Astrocyte (in vitro differentiated cells and primary cell): ENCODE results near the gene PEX14. TPM values are rescaled to one million over a fixed set of nuclear protein-coding genes. Genes with fewer than 3 reads are reported as not detected.

ENCODE experiments used
- DNase-seq: peaks from one replicate; pipeline ENCODE4 v3.0.0-alpha.2; 2010; ENCODE audit warnings: low read depth
- FAIRE-seq: peaks from 2 replicates; lab custom pipeline; 2011; peaks lifted over from hg19 to GRCh38; lab: Jason Lieb, UNC
- H2AFZ ChIP-seq: 2 replicates; pipeline ENCODE4 v1.6.0; 2012; ENCODE audit warnings: low read depth, low read length, inconsistent platforms
- H3K27ac ChIP-seq: 2 replicates; pipeline ENCODE4 v1.5.1; 2011; ENCODE audit warnings: low read depth, low read length, inconsistent platforms
- H3K27me3 ChIP-seq: 2 replicates; pipeline ENCODE4 v1.6.0; 2011; ENCODE audit warnings: low read length, inconsistent platforms; ENCODE audit not compliant: insufficient read depth
- H3K36me3 ChIP-seq: 2 replicates; pipeline ENCODE4 v1.5.1; 2011; ENCODE audit warnings: low read length, inconsistent platforms; ENCODE audit not compliant: insufficient read depth
- H3K4me1 ChIP-seq: 2 replicates; pipeline ENCODE4 v1.5.1; 2011; ENCODE audit warnings: low read length, inconsistent platforms; ENCODE audit not compliant: insufficient read depth
- H3K4me2 ChIP-seq: 2 replicates; pipeline ENCODE4 v1.6.0; 2012; ENCODE audit warnings: low read length, inconsistent platforms
- H3K4me3 ChIP-seq: 2 replicates; pipeline ENCODE4 v1.5.1; 2011; ENCODE audit warnings: low read depth, mild to moderate bottlenecking, low read length, inconsistent platforms; ENCODE audit not compliant: insufficient read depth
- H3K79me2 ChIP-seq: 2 replicates; pipeline ENCODE4 v1.6.0; 2012; ENCODE audit warnings: mild to moderate bottlenecking, low read length, inconsistent platforms; ENCODE audit not compliant: insufficient read depth
- H3K9ac ChIP-seq: 2 replicates; pipeline ENCODE4 v1.6.0; 2012; ENCODE audit warnings: mild to moderate bottlenecking, low read length, inconsistent platforms
- H3K9me3 ChIP-seq: 2 replicates; pipeline ENCODE4 v1.5.1; 2012; ENCODE audit warnings: low read depth, mild to moderate bottlenecking, low read length, inconsistent platforms; ENCODE audit not compliant: insufficient read depth
- H4K20me1 ChIP-seq: 2 replicates; pipeline ENCODE4 v1.6.0; 2012; ENCODE audit warnings: low read length, inconsistent platforms; ENCODE audit not compliant: insufficient read depth
- H3K27ac Mint-ChIP-seq: one replicate; pipeline ENCODE4 v1.8.0; 2021; ENCODE audit warnings: mild to moderate bottlenecking, mixed read lengths; ENCODE audit not compliant: unreplicated experiment
- H3K27me3 Mint-ChIP-seq: one replicate; pipeline ENCODE4 v1.8.0; 2021; ENCODE audit warnings: low read depth, mixed read lengths; ENCODE audit not compliant: unreplicated experiment
- H3K36me3 Mint-ChIP-seq: one replicate; pipeline ENCODE4 v1.8.0; 2021; ENCODE audit warnings: low read depth, mixed read lengths; ENCODE audit not compliant: unreplicated experiment
- H3K4me1 Mint-ChIP-seq: one replicate; pipeline ENCODE4 v1.8.0; 2021; ENCODE audit warnings: low read depth, mixed read lengths; ENCODE audit not compliant: unreplicated experiment
- H3K4me3 Mint-ChIP-seq: one replicate; pipeline ENCODE4 v1.8.0; 2021; ENCODE audit warnings: mild to moderate bottlenecking, moderate library complexity, mixed read lengths; ENCODE audit not compliant: unreplicated experiment
- H3K9me3 Mint-ChIP-seq: one replicate; pipeline ENCODE4 v1.8.0; 2021; ENCODE audit warnings: mild to moderate bottlenecking, mixed read lengths; ENCODE audit not compliant: unreplicated experiment
- CTCF ChIP-seq: IDR thresholded peaks from 2 replicates; pipeline ENCODE4 v1.5.1; 2011; ENCODE audit warnings: low read depth, mild to moderate bottlenecking, inconsistent platforms, low read length, moderate library complexity; ENCODE audit not compliant: insufficient read depth
- EZH2 ChIP-seq: IDR thresholded peaks from 2 replicates; pipeline ENCODE4 v1.6.1; 2012; ENCODE audit warnings: mild to moderate bottlenecking, low read length, inconsistent platforms; ENCODE audit not compliant: insufficient read depth
- total RNA-seq: library from RNA; stranded (reverse); gene quantifications from 2 replicates; pipeline ENCODE4 v1.2.1, GENCODE V29; 2021

PEX14 gene
- total RNA-seq, 1 donor from 2014 or later, result 23.3 TPM

- H3K4me3 ChIP-seq, result no peak overlapping the region
- no peak overlapping the region for H3K27ac ChIP-seq
- no peak for FAIRE-seq
- no peaks in the 10 kb centered on the region for H3K9me3 ChIP-seq
- no peaks in the 10 kb centered on the region for H3K4me1 Mint-ChIP-seq
- no peaks in the 10 kb centered on the region for H3K27me3 Mint-ChIP-seq
- no peak overlapping the region for H3K9ac ChIP-seq
- peaks cover 3% of the 10 kb centered on the region for H3K4me1 ChIP-seq
- no peaks in the 10 kb centered on the region for H3K27me3 ChIP-seq
- H3K9me3 Mint-ChIP-seq, result no peaks in the 10 kb centered on the region
- DNase-seq, result no peak
- H3K4me3 Mint-ChIP-seq, result no peak overlapping the region
- no peak overlapping the region for H3K27ac Mint-ChIP-seq
- no peak overlapping the region for H3K4me2 ChIP-seq
- H4K20me1 ChIP-seq, result no peaks in the 10 kb centered on the region
- H3K79me2 ChIP-seq, result no peaks in the 10 kb centered on the region
- no peak for TF ChIP-seq CTCF
- TF ChIP-seq EZH2, result no peak
- H3K36me3 Mint-ChIP-seq, result peaks cover 5% of the 10 kb centered on the region
- H2AFZ ChIP-seq, result no peak overlapping the region
- H3K36me3 ChIP-seq, result no peaks in the 10 kb centered on the region
Measured at GRCh38 chr1:10631811-10632593, 157.3 kb downstream of the PEX14 start.

- FAIRE-seq, result no peak
- Histone ChIP-seq H3K27me3 (peaks cover 2% of the 10 kb centered on the region), H3K4me3 (no peak overlapping the region), H3K79me2 (no peaks in the 10 kb centered on the region), H3K9ac (no peak overlapping the region), H3K27ac (no peak overlapping the region), H3K4me2 (no peak overlapping the region), H3K4me1 (peaks cover 3% of the 10 kb centered on the region), H3K36me3 (no peaks in the 10 kb centered on the region), H3K9me3 (no peaks in the 10 kb centered on the region), H4K20me1 (no peaks in the 10 kb centered on the region), H2AFZ (no peak overlapping the region)
- Mint-ChIP-seq H3K27ac (no peak overlapping the region), H3K36me3 (peaks cover 5% of the 10 kb centered on the region), H3K4me3 (no peak overlapping the region), H3K27me3 (no peaks in the 10 kb centered on the region), H3K9me3 (no peaks in the 10 kb centered on the region), H3K4me1 (no peaks in the 10 kb centered on the region)
- TF ChIP-seq EZH2 (no peak), CTCF (no peak)
- no peak for DNase-seq
Measured at GRCh38 chr1:10632691-10633090, 157.9 kb downstream of the PEX14 start.

- FAIRE-seq, result no peak
- Mint-ChIP-seq H3K27ac (no peak overlapping the region), H3K27me3 (no peaks in the 10 kb centered on the region), H3K9me3 (no peaks in the 10 kb centered on the region), H3K4me1 (no peaks in the 10 kb centered on the region), H3K4me3 (no peak overlapping the region), H3K36me3 (peaks cover 2% of the 10 kb centered on the region)
- peaks cover 5% of the 10 kb centered on the region for H3K27me3 ChIP-seq
- no peak overlapping the region for H3K4me2 ChIP-seq
- no peak overlapping the region for H3K9ac ChIP-seq
- H3K4me1 ChIP-seq, result peaks cover 3% of the 10 kb centered on the region
- DNase-seq, result no peak
- H3K36me3 ChIP-seq, result no peaks in the 10 kb centered on the region
- H3K4me3 ChIP-seq, result no peak overlapping the region
- no peaks in the 10 kb centered on the region for H4K20me1 ChIP-seq
- H3K79me2 ChIP-seq, result no peaks in the 10 kb centered on the region
- TF ChIP-seq CTCF, result no peak
- no peak for TF ChIP-seq EZH2
- H3K9me3 ChIP-seq, result no peaks in the 10 kb centered on the region
- H3K27ac ChIP-seq, result no peak overlapping the region
- H2AFZ ChIP-seq, result no peak overlapping the region
Measured at GRCh38 chr1:10633416-10633815, 158.7 kb downstream of the PEX14 start.
